Stimulated activated CD4-positive, alpha-beta T cell treated with anti-CD3 and anti-CD28 coated beads, Interleukin-15, amount 100 ng/mL, for 1 hour (primary cell): ENCODE results near the gene MAB21L4.
A peak's percentile ranks its signal among the peaks of the same experiment; 100 is the strongest.

Source experiments
- DNase-seq, 2 donors: peaks; one replicate each; pipeline ENCODE4 v3.0.0-alpha.2; 2020; ENCODE audit warnings: low read depth in 1 of 2, low spot score in 1 of 2

MAB21L4 gene

DNA sequence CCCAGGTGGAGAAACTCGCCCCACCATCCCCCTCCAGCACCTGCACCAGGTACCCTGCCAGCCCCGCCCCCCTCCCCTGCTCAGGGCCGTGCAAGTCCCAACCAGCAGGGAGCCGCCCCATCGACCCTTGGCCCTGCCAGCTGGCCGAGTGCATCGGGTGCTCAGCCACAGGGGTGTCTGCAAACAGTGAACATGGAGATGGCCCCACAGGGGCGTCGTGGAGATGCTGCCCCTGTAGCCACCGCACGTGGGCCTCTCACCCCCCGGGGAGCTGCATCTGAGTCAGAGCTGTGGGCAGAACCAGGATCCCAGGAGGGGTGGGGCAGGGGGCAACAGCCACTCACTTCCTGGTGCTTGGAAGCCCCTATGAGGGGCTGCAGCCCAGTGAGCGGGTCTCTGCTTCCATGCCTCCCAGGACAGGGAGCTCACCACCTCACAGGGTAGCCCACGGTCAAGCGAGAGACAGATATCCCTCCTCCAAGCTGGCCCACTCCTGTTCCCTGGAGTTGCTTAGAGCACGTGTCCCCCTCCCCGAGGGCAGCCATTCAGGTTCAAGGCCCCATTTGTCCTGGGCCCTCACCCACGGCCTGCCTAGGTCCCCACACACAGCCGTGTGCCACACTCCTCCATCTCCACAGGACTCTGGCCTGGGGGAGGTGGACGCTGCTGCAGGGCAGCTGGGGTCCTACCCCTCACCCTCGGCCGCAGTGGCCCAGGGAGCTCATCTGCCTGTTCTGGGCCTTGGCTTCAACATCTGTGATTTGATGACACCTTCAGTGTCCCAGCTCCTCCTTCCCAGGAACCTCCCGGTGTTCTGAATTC is 1.1 kb upstream of the MAB21L4 start:
- DNase-seq = no peak

DNA sequence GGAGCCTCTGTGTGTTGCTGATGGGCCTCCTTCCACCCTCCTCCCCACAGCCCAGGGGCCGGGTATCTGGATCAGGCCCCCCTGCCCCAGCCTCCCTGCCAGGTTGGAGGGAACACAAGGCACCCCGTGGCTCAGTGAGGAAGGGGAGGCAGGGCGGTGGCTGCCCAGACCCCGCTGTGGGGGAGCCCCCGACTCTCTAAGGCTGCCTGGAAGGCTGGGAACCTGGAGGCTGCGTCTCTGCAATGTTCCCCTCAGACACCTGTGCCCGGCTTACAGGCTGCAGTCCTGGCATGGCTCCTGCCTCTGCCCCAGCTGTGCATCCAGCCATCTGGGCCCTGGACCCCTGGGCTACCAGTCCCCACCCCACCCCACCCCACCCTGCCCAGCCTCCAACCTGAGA is 438 bp upstream of the MAB21L4 start:
- DNase-seq = no peak

- DNase-seq = no peak
These were observed 959 bp downstream of the MAB21L4 start for GRCh38 chr2:240894836-240895558.

DNA sequence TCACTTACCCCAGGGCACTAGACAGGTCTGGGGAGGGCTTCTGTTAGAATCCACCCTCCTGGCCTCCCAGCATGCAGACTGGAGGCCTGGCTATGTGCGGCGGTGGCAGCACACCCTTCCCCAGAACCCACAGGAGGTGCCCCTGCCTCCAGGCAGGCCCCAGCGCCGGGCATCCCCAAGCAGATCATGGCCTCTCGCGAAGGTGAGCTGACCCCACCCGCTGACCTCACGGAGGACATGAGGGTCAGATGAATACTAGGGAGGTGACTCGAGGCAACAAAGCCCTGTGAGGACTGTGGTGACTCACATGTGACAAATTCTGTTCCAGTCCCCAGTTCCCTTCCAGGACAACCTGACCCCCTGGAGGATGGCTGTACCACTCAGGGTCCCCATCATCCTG is 1.9 kb downstream of the MAB21L4 start:
- no peak for DNase-seq

DNA sequence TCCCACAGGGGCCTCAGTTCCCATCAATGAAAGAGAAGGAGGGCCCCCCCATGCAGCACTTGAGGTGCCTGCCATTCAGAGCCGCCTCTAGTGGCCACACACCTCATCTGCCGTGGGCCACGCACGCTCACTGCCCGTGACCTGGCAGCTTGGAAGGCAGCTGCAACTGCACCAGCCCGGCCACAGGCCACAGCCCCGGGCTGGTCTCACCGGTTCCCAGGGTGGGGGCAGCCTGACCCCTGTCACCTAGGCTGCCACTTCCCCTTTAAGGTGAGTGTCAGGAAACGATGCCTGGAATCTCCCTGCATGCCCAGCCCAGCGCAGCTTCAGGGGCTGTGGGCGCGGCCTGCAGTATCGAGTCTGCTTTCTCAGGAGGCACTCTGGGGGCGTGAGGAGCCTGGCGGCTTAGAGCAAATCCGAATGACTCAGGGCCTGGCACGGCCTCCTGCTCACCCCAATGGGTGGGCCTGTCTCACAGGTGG is 2.6 kb downstream of the MAB21L4 start:
- DNase-seq = peak in 1 of 2 donors; percentile 48

DNA sequence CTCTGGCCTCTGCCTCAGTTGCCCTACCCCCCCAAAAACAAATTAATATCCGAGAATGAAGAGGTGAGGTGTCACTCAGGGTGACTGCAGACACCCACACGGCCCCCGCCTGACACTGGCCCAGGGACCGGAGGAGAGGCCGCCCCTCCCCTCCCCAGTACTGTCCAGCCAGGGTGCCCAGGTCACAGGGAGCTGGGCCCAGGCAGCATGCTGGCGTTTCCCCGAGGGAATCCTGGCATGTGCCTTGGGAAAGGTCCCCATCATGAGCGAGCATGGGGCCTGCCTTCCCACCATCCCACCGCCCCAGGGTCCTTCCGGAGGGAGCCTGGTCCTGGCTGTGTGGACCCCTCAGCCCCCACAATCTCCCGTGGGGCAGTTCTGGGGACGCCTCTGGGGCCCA is 3.0 kb downstream of the MAB21L4 start:
- DNase-seq = no peak

DNA sequence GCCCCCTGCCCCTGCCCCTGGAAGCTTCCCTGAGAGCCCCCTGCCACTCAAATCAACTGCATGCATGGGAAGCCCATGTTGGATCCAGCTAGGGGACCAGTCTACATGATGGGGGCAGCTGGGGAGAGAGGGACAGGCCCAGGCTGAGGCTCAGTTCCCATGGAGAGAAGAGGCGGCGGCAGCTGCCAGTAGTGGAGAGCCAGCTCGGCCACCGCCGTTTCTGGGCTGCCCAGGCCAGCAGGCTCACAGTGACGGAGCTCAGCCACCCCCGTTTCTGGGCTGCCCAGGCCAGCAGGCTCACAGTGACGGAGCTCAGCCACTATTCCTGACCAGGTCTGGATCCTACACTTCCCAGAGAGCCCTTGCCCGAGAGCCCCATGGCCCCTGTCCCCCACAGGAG is 3.6 kb downstream of the MAB21L4 start:
- no peak for DNase-seq

DNA sequence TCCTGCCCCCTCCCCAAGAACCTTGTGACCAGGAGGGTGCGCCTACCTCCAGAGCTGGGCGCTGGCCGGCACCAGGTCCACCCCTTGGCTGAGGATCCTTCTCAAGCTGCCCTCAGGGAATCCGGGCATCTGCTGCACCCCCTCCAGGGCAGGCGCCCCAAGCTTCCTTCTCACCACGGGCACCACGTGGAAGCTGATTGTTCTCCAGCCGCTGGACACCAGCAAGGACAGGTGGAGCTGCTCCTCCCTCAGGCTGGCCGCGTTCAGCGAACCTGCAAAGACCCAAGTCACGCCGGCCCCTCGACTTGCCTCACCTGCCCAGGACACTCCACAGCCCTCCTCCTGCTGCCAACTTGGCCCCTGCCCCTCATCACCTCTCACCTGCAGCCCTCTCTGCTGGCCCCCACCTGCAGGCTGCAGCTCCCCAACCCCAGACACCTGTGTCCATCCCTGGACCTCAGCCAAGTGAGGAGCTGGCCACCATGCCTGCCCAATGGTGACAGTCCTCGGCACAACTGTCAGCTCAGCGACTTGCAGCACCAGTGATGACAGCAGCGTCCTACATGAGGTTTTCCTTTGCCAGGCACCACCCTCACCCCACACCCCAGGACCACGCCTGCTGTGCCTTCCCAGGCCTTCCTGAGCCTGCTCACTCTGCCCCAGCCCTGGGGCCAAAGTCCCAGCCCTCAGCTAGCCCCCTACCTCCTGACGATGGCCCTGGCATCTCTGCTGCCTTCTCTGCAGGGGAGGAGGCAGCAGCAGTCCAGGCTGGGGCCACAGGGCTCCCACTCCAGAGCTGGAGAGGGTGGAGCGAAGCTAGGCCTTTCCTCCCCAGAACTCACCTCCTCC is 4.2 kb downstream of the MAB21L4 start:
- DNase-seq = no peak

DNA sequence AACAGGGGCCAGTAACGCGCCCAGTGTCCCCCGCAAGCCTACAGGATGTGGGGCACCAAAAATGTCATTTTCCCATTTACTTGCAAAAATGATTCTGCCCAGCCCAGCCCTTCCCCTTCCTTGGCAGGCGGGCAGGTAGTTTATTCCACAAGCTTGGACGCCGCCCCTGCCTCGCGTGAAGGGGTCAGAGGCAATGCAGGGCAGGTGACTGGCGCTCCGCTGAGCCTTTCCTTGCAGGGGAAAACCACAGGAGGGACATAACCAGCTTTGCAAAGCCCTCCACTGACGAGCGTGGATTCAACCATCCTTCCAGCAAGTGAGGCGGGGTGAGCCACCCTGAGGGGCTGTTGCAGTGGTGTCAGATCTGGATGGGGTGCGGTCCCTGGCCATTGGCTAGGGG is 5.3 kb downstream of the MAB21L4 start:
- DNase-seq = no peak

- DNase-seq = no peak
These were observed 6.1 kb downstream of the MAB21L4 start for GRCh38 chr2:240889601-240890560.

DNA sequence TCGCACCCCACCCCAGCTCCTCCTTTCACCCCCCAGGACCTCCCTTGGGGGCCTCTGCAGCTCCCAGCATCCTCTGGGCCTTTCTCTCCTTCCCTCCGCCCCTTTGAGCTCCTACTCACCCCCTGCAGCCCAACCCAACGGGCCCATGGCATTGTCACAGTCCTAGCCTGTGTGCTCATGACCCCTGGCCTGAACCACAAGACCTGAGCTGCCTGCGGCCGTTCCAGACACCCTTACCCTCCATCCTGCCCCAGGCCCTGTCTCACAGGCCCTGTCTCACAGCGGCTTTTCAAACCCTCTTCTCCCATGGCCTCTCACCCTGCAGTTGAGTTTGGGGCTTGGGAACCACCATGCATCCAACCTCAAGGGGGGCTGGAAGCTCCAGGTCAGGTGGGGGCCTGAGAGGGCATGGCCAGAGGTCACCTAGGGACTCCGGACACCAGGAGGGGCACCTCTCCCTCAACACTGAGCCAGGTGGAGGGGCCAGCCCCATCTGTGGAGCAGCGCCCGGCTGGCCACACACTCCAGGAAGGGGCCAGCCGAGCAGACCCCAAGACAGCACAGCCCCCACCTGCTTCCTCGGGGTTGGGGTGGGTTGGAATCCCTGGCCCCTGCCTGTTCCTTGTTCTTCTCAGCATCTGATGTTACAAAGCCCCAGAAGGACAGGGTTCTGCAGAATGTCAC is 6.9 kb downstream of the MAB21L4 start:
- no peak for DNase-seq

GRCh38 chr2:240888130-240888889 is 7.6 kb downstream of the MAB21L4 start:
- no peak for DNase-seq

DNA sequence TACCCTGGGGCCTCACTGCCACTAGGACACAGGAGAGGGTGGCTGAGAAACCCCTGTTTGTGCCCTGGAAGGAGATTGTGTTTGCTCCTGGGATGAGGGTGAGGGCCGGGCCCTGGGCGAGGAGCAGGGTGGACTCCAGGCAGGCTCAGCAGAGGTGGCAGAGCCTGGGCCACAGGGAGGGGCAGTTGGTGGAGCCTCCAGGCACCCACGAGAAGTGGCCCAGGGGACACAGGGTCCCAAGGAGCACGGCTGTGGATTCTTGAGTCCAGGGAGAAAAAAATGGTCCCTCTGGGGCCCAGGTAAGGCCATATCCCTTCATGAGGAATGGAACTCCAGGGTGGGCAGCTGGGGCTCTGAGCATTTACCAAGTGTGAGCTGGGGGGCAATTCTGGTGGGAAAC is 8.3 kb downstream of the MAB21L4 start:
- no peak for DNase-seq

GRCh38 chr2:240886678-240887609 is 9.0 kb downstream of the MAB21L4 start:
- no peak for DNase-seq

DNA sequence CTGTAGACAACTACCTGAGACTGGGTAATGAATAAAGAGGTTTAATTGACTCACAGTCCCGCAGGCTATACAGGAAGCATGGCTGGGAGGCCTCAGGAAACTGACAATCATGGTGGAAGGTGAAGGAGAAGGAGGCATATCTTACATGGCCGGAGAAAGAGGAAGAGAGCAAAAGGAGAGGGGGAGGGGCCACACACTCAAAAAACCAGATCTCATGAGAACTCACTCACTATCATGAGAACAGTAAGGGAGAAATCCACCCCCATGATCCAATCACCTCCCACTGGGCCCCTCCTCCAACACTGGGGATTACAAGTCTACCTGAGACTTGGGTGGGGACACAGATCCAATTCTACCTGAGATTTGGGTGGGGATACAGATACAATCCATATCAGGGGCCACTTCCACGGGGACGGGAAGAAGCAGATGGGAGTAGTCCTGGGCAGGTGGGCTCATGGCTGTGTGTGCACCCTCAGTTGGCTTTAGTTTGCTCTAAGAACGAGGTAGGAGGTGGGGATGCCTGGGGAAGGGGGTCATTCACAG is 9.9 kb downstream of the MAB21L4 start:
- no peak for DNase-seq

GRCh38 chr2:240885566-240885965 is 10.4 kb downstream of the MAB21L4 start:
- no peak for DNase-seq

DNA sequence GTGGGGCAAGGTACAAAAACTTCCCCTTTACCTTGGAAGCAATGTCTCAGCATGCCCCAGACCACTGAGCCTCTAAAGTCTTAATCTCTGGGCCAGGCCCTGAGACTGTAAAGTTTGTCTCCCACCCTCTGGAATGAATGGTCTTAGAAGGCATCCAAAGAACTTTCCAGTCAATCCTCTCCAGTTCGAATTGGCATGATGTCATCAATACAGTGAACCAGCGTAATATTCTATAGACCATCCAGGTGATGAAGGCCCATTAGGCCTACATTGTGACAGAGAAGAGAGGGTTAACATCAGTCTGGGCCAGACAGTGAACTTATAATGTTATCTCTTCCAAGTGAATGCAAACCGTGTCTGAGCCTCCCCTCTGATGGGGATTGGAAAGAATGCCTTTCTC is 11.2 kb downstream of the MAB21L4 start:
- no peak for DNase-seq

DNA sequence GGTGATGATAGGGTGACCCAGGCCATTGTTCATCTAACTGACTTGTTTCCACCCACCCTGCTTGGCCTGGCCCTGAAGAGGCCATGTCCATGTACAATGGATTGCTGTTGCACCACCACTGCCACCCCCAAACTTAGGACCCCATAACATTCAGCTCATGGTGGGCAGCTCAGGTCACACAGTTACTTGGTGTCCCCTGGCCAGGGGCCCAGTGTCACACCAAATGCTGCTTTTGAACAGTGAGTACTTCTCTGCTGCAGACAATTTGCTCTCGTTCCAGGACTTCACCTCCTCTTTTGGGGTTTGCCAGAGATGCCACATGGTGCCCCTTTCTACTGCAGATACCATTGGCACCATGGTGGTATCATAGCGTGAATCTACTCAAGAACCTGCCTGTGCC is 11.7 kb downstream of the MAB21L4 start:
- no peak for DNase-seq
